ENCODE measurements around the gene DCAF10.
A peak's percentile ranks its signal among the peaks of the same experiment; 100 is the strongest.
"Not testable (repeated sequence)": the region's sequence is repeated elsewhere in the genome, so short reads cannot be mapped to it uniquely, and the experiment has no call there.

Gene DCAF10

DNA sequence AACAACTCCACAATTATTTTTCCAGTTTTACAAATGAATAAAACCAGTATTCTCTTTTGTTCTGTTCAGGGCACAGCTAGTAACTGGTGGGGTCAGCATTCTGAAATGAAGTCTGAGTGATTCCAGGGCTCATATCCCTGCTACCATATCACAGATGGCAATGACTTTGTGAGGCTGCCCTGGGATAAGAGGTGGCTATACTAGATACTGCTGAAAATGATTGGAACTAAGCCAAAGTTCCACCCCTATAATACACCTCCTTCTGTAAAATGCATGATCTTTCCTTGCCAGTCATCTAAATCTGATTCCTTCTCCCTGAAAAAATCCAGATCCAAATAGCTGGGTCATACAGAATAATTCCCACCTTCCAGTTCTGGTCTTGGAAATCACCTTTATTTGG lies 88.9 kb downstream of the DCAF10 start:
- TF ChIP-seq, protein P1, sequence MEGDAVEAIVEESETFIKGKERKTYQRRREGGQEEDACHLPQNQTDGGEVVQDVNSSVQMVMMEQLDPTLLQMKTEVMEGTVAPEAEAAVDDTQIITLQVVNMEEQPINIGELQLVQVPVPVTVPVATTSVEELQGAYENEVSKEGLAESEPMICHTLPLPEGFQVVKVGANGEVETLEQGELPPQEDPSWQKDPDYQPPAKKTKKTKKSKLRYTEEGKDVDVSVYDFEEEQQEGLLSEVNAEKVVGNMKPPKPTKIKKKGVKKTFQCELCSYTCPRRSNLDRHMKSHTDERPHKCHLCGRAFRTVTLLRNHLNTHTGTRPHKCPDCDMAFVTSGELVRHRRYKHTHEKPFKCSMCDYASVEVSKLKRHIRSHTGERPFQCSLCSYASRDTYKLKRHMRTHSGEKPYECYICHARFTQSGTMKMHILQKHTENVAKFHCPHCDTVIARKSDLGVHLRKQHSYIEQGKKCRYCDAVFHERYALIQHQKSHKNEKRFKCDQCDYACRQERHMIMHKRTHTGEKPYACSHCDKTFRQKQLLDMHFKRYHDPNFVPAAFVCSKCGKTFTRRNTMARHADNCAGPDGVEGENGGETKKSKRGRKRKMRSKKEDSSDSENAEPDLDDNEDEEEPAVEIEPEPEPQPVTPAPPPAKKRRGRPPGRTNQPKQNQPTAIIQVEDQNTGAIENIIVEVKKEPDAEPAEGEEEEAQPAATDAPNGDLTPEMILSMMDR (IDR thresholded peaks at IDR 0.05; ENCODE audit: unreplicated experiment in 3 of 3) = no peak

DNA sequence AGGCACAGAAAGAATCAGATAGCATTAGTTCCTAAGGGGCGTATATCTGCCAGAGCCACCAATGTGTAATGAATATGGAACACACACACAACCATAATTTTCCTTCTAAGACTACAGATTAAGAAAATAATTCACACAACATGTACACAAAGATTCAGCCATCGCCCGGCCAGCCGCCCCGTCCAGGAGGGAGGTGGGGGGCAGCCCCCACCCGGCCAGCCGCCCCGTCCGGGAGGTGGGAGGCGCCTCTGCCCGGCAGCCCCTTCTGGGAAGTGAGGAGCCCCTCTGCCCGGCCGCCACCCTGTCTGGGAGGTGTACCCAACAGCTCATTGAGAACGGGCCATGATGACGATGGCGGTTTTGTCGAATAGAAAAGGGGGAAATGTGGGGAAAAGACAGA lies 90.4 kb downstream of the DCAF10 start:
- peaks cover 84% of the 10 kb centered on the region for H3K36me3 Mint-ChIP-seq (ENCODE audit: low read depth)
- H3K27ac Mint-ChIP-seq; H3K4me3 Mint-ChIP-seq; H3K4me1 Mint-ChIP-seq; H3K27me3 Mint-ChIP-seq (ENCODE audit: low read depth); H3K9me3 Mint-ChIP-seq: not testable (repeated sequence)

More for the DNA sequence above, 88.9 kb downstream of the DCAF10 start:
- Mint-ChIP-seq H3K4me1 (no peaks in the 10 kb centered on the region), H3K4me3 (no peak overlapping the region), H3K36me3 (ENCODE audit: low read depth) (peaks cover 77% of the 10 kb centered on the region), H3K9me3 (no peaks in the 10 kb centered on the region), H3K27me3 (ENCODE audit: low read depth) (no peaks in the 10 kb centered on the region), H3K27ac (no peak overlapping the region)

DNA sequence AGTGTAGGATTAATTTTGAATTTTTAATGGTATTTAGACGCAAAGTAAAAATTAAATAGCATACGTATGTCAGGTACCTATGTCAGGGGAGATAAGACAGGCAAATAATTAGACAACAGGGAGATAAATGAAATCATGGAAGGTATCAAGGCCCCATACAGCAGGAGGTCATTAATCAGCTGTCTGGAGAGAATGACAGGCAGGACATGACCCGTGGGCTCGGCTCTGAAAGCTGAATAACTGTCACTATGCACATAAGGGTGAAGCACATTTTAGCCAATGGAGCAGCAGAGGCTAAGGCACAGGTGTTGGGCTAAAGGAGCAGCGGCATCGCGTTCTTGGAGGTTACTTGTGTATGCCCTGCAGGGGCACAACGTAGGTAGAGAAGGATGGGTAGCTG lies 91.5 kb downstream of the DCAF10 start:
- Mint-ChIP-seq H3K4me1 (no peaks in the 10 kb centered on the region), H3K9me3 (no peaks in the 10 kb centered on the region), H3K4me3 (no peak overlapping the region)

DNA sequence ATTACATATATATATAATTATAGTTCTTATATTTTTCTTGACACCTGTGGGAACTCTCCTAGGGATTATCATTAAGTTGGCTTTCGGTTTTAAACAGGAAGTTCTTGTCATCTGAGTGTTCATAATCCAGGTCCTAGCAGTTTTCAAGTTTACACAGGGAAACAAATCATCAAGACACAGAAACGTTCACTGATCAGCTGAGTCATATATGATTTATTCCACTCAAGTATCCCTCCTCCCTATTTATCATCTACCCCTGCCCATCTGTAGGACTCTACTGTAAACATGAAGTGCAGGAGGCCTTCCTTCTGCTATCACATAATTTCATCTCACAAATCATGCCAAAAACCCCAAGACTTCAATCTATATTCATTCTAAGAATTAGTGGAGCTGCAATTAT lies 97.1 kb downstream of the DCAF10 start:
- Mint-ChIP-seq H3K27ac (no peak overlapping the region), H3K4me3 (no peak overlapping the region), H3K27me3 (ENCODE audit: low read depth) (no peaks in the 10 kb centered on the region), H3K9me3 (no peaks in the 10 kb centered on the region), H3K4me1 (peaks cover 2% of the 10 kb centered on the region), H3K36me3 (ENCODE audit: low read depth) (peaks cover 54% of the 10 kb centered on the region)
- TF ChIP-seq, protein P1 (IDR thresholded peaks at IDR 0.05; ENCODE audit: unreplicated experiment in 3 of 3) = no peak

More for the DNA sequence above, 91.5 kb downstream of the DCAF10 start:
- peaks cover 84% of the 10 kb centered on the region for H3K36me3 Mint-ChIP-seq (ENCODE audit: low read depth)
- TF ChIP-seq, protein P1 (IDR thresholded peaks at IDR 0.05; ENCODE audit: unreplicated experiment in 3 of 3) = no peak
- no peak overlapping the region for H3K27ac Mint-ChIP-seq
- no peaks in the 10 kb centered on the region for H3K27me3 Mint-ChIP-seq (ENCODE audit: low read depth)

DNA sequence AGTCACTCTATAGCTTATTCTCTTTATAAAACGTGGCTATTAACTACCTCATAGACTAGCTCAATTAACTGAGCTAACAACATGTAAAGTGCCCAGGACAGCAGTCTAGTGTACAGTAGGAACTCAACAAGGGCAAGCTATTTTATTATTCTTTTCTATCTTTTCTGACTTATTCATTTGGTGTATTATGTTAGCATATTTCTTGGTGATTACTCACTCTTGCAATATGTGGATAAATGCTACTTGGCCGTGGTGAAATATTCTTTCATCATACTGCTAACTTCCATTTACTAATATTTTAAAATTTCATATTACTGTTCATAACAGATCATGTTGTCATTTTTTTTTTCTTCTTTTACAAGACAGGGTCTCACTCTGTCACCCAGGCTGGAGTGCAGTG lies 98.4 kb downstream of the DCAF10 start:
- H3K4me3 Mint-ChIP-seq = no peak overlapping the region
- TF ChIP-seq, protein P1 (IDR thresholded peaks at IDR 0.05; ENCODE audit: unreplicated experiment in 3 of 3) = no peak
- H3K27me3 Mint-ChIP-seq (ENCODE audit: low read depth) = no peaks in the 10 kb centered on the region
- no peak overlapping the region for H3K27ac Mint-ChIP-seq
- H3K4me1 Mint-ChIP-seq = peaks cover 8% of the 10 kb centered on the region
- peaks cover 40% of the 10 kb centered on the region for H3K36me3 Mint-ChIP-seq (ENCODE audit: low read depth)
- H3K9me3 Mint-ChIP-seq = no peaks in the 10 kb centered on the region

DNA sequence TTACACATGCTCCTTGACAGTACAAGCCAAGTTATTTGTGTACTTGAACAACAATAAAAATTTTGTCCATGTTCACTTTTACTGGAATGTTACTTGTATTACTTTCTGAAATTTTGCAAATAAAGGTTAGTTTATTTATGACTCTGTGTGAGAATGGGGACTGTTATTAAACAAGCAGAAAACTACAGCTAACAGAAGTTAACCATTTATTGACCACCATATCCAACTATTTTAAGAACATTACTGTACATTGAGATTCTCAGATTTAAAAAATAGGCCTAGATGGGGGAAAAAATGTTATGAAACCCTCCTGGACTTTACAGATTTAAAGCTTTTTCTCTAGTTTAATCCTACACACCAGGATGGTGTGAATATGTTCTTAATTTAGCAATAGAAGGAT lies 101.5 kb downstream of the DCAF10 start:
- no peaks in the 10 kb centered on the region for H3K9me3 Mint-ChIP-seq
- H3K4me1 Mint-ChIP-seq = peaks cover 28% of the 10 kb centered on the region
- no peaks in the 10 kb centered on the region for H3K27me3 Mint-ChIP-seq (ENCODE audit: low read depth)
- H3K27ac Mint-ChIP-seq = no peak overlapping the region
- H3K36me3 Mint-ChIP-seq (ENCODE audit: low read depth) = peaks cover 16% of the 10 kb centered on the region
- peak overlapping the region; percentile 33 to 95 (median 56) for H3K4me3 Mint-ChIP-seq
- TF ChIP-seq, protein P1 (IDR thresholded peaks at IDR 0.05; ENCODE audit: unreplicated experiment in 3 of 3) = no peak
